T-cell (primary cell): ENCODE data around the gene ZNF470. TPM values are rescaled to one million over a fixed set of nuclear protein-coding genes. Genes with fewer than 3 reads are reported as not detected.

Experiments used
- ATAC-seq, 4 experiments: fragments of 200-7000 bp in 3 of 4; fragments of 150-1000 bp in 1 of 4; cut with Tn5 transposase; replicated peaks in 1 of 4; 1 replicate in 3 of 4; 2 replicates in 1 of 4; pipeline ENCODE4 v1.10.0; 2021; ENCODE audit warnings: moderate library complexity in 3 of 4, mild to moderate bottlenecking in 2 of 4, moderate number of reproducible peaks in 1 of 4
- CTCF ChIA-PET, 2 donors: fragments of 300-600 bp; sonication (Branson Sonifier 250); formaldehyde crosslinking; loops; one replicate each; lab custom pipeline; 2022; ENCODE audit warnings: antibody characterized with exemption in 2 of 2; lab: Charles Lee
- POLR2A ChIA-PET, 2 donors: fragments of 300-600 bp; sonication (Branson Sonifier 250); formaldehyde crosslinking; loops; one replicate each; lab custom pipeline; 2022; ENCODE audit warnings: antibody characterized with exemption in 2 of 2; lab: Charles Lee
- DNase-seq, 35 experiments: peaks; one replicate each; pipeline versions ENCODE4 v3.0.0 to v3.0.0-alpha.2; 2013 to 2023
- H3K27ac ChIP-seq: one replicate; pipeline ENCODE4 v1.5.1; 2013; ENCODE audit warnings: low read length
- H3K27me3 ChIP-seq, 2 experiments: replicated peaks in 1 of 2; 1 replicate in 1 of 2; 2 replicates in 1 of 2; pipeline versions ENCODE4 v1.6.1 to v1.7.0; 2013; ENCODE audit warnings: low read length in 1 of 2, mixed read lengths in 1 of 2; ENCODE audit not compliant: control insufficient read depth in 2 of 2, insufficient read depth in 2 of 2; ENCODE audit errors: extremely low read depth in 1 of 2
- H3K36me3 ChIP-seq, 2 donors: 1 replicate in 1 of 2; 2 replicates in 1 of 2; pipeline versions ENCODE4 v1.6.1 to v1.7.0; 2013; ENCODE audit warnings: low read length in 1 of 2; ENCODE audit not compliant: control insufficient read depth in 2 of 2, insufficient read depth in 1 of 2; ENCODE audit errors: extremely low read depth in 1 of 2
- H3K4me1 ChIP-seq, 2 experiments: 1 replicate in 1 of 2; 2 replicates in 1 of 2; pipeline versions ENCODE4 v1.6.1 to v1.7.0; 2013; ENCODE audit warnings: low read length in 2 of 2, mixed read lengths in 1 of 2; ENCODE audit not compliant: insufficient read depth in 2 of 2, control insufficient read depth in 1 of 2; ENCODE audit errors: extremely low read depth in 1 of 2
- H3K4me3 ChIP-seq, 2 donors: 1 replicate in 1 of 2; 2 replicates in 1 of 2; pipeline versions ENCODE4 v1.5.1 to v1.7.0; 2013; ENCODE audit warnings: mild to moderate bottlenecking in 2 of 2, low read length in 1 of 2, moderate library complexity in 1 of 2; ENCODE audit not compliant: control insufficient read depth in 1 of 2; ENCODE audit errors: extremely low read depth in 1 of 2
- H3K9me3 ChIP-seq: 2 replicates; pipeline ENCODE4 v1.7.0; 2013
- H3K27ac Mint-ChIP-seq, 2 donors: one replicate each; pipeline ENCODE4 v1.8.0; 2020 to 2021; ENCODE audit warnings: mild to moderate bottlenecking in 2 of 2, mixed read lengths in 2 of 2
- H3K27me3 Mint-ChIP-seq, 2 donors: one replicate each; pipeline ENCODE4 v1.8.0; 2021 to 2022; ENCODE audit warnings: mixed read lengths in 2 of 2
- H3K36me3 Mint-ChIP-seq: one replicate; pipeline ENCODE4 v1.8.0; 2021; ENCODE audit warnings: mixed read lengths
- H3K4me1 Mint-ChIP-seq, 3 donors: one replicate each; pipeline ENCODE4 v1.8.0; 2020 to 2022; ENCODE audit warnings: mixed read lengths in 3 of 3, mild to moderate bottlenecking in 1 of 3
- H3K4me3 Mint-ChIP-seq, 3 donors: one replicate each; pipeline ENCODE4 v1.8.0; 2020 to 2022; ENCODE audit warnings: mild to moderate bottlenecking in 3 of 3, mixed read lengths in 3 of 3, moderate library complexity in 3 of 3
- H3K9me3 Mint-ChIP-seq, 3 donors: one replicate each; pipeline ENCODE4 v1.8.0; 2020 to 2022; ENCODE audit warnings: mixed read lengths in 3 of 3
- WGBS: methylation state at CpG from one replicate; pipeline ENCODE4 v1.1.5; 2013; ENCODE audit warnings: missing lambda C conversion rate; ENCODE audit not compliant: insufficient coverage; 5-methylcytosine and 5-hydroxymethylcytosine counted together
- total RNA-seq, 35 experiments: library from RNA in 6 of 35; stranded (reverse) in 6 of 35; fragments of 120-200 nt in 1 of 35; gene quantifications; one replicate each; pipeline versions ENCODE4 v1.2.1 to v1.2.4 and lab custom pipeline; 2013 to 2026

ZNF470 gene
- total RNA-seq, 5 donors from 2014 or later (not counting 1 experiment from before 2014, with no cell fraction given) = 1.5 to 7.2 (median 5.8) TPM

DNA sequence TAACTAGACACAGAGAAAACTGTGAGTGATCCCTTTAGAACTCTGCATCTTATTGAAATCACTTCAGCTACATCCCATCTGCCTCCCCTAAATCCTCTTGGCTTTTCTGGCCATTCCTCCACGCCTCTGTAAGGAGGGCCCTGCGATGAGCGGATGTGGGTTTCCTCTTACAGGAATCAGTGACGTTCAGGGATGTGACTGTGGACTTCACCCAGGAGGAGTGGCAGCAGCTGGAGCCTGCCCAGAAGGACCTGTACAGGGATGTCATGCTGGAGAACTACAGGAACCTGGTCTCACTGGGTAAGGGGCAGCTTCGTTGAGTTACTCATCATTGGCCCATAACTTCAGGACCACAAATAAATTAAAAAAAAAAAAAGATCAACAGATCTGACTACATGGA is 46.4 kb downstream of the ZNF470 start:
- POLR2A ChIA-PET = no interaction called here
- H3K36me3 ChIP-seq = peaks cover 0 to 16% of the 10 kb centered on the region in 2 donors
- no peak overlapping the region for H3K4me3 ChIP-seq
- H3K4me1 ChIP-seq = no peaks in the 10 kb centered on the region
- Mint-ChIP-seq H3K27me3 (no peaks in the 10 kb centered on the region), H3K9me3 (peaks cover 29 to 87% (median 69%) of the 10 kb centered on the region in 3 donors), H3K36me3 (peaks cover 97% of the 10 kb centered on the region), H3K4me1 (no peaks in the 10 kb centered on the region), H3K27ac (no peak overlapping the region), H3K4me3 (no peak overlapping the region)
- peaks cover 13% of the 10 kb centered on the region for H3K9me3 ChIP-seq
- CTCF ChIA-PET = no interaction called here
- H3K27ac ChIP-seq = no peak overlapping the region
- DNase-seq (no peak), ATAC-seq (no peak)
- WGBS = 72% methylated on average over 3 of the region's 5 CpGs
- H3K27me3 ChIP-seq = no peaks in the 10 kb centered on the region

- no peaks in the 10 kb centered on the region for H3K27me3 Mint-ChIP-seq
- H3K4me1 Mint-ChIP-seq = no peaks in the 10 kb centered on the region
- ChIA-PET CTCF (no interaction called here), POLR2A (no interaction called here)
- DNase-seq (no peak), ATAC-seq (no peak)
- Histone ChIP-seq H3K36me3 (peaks cover 13 to 25% of the 10 kb centered on the region in 2 donors), H3K4me1 (no peaks in the 10 kb centered on the region), H3K4me3 (no peak overlapping the region), H3K27ac (no peak overlapping the region), H3K9me3 (peaks cover 6% of the 10 kb centered on the region), H3K27me3 (no peaks in the 10 kb centered on the region)
- H3K36me3 Mint-ChIP-seq = peaks cover 94% of the 10 kb centered on the region
- no peak overlapping the region for H3K4me3 Mint-ChIP-seq
- WGBS = 98% methylated on average over 6 of the region's 8 CpGs
- peaks cover 27 to 74% (median 67%) of the 10 kb centered on the region in 3 donors for H3K9me3 Mint-ChIP-seq
- H3K27ac Mint-ChIP-seq = no peak overlapping the region
These were observed 50.3 kb downstream of the ZNF470 start for GRCh38 chr19:56617531-56617930.

DNA sequence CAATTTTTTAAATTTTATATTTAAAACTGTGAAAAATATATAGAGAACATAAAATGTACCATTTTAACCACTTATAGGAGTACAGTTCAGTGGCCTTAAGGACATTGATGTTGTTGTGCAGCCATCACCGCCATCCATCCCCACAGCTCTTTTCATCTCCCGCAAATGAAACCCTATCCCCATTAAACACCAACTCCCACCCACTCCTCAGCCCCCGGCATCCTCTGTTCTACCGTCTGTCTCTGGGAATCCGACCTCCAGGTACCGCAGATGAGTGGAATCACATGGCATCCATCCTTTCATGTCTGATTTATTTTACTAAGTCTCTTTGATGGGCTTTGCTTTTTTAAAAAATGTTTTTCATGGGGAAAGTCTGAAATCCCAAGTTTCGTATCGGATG is 51.9 kb downstream of the ZNF470 start:
- no peak overlapping the region for H3K27ac Mint-ChIP-seq
- no peak overlapping the region for H3K4me3 Mint-ChIP-seq
- POLR2A ChIA-PET = no interaction called here
- Histone ChIP-seq H3K27ac (no peak overlapping the region), H3K4me1 (no peaks in the 10 kb centered on the region), H3K9me3 (peaks cover 9% of the 10 kb centered on the region), H3K36me3 (peaks cover 18 to 31% of the 10 kb centered on the region in 2 donors), H3K4me3 (no peak overlapping the region), H3K27me3 (no peaks in the 10 kb centered on the region)
- peaks cover 19 to 69% (median 59%) of the 10 kb centered on the region in 3 donors for H3K9me3 Mint-ChIP-seq
- CTCF ChIA-PET = no interaction called here
- ATAC-seq = no peak
- H3K36me3 Mint-ChIP-seq = peaks cover 92% of the 10 kb centered on the region
- H3K4me1 Mint-ChIP-seq = no peaks in the 10 kb centered on the region
- WGBS = 87% methylated on average over 2 of the region's 8 CpGs
- DNase-seq = no peak
- H3K27me3 Mint-ChIP-seq = no peaks in the 10 kb centered on the region

- DNase-seq (no peak), ATAC-seq (no peak)
- Histone ChIP-seq H3K27ac (no peak overlapping the region), H3K4me3 (peak overlapping the region in 1 of 2 donors; percentile 20), H3K27me3 (no peaks in the 10 kb centered on the region), H3K4me1 (no peaks in the 10 kb centered on the region), H3K9me3 (peaks cover 7% of the 10 kb centered on the region), H3K36me3 (peaks cover 21 to 27% of the 10 kb centered on the region in 2 donors)
- Mint-ChIP-seq H3K27me3 (no peaks in the 10 kb centered on the region), H3K36me3 (peaks cover 79% of the 10 kb centered on the region), H3K4me1 (no peaks in the 10 kb centered on the region), H3K27ac (no peak overlapping the region), H3K4me3 (no peak overlapping the region), H3K9me3 (peaks cover 12 to 50% (median 38%) of the 10 kb centered on the region in 3 donors)
- ChIA-PET POLR2A (no interaction called here), CTCF (no interaction called here)
- 98% methylated on average over 36 of the region's 37 CpGs for WGBS
These were observed 55.1 kb downstream of the ZNF470 start for GRCh38 chr19:56622374-56622773.

DNA sequence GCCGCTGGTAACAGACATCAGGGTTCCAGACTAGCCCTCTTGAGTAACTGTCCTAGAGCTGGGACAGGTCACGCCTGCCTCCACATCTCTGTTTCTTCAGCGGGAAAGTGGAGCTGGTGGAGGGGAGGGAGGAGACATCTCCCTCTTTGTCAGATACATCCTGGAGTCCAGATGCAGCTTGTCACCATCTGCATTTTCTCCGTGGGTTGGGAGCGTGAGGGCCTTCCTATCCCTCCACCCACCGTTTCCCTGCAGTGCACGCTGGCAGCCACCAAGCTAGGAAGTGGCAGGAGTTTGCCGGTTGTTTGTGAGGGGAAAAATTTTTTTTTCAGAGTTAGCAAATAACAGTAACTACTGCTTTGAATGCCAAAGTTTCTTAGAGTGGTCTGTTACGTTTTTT is 55.7 kb downstream of the ZNF470 start:
- Histone ChIP-seq H3K4me3 (peak overlapping the region in 1 of 2 donors; percentile 12), H3K4me1 (no peaks in the 10 kb centered on the region), H3K9me3 (peaks cover 7% of the 10 kb centered on the region), H3K36me3 (peaks cover 21% of the 10 kb centered on the region in 2 donors), H3K27ac (no peak overlapping the region), H3K27me3 (no peaks in the 10 kb centered on the region)
- 100% methylated on average over 1 of the region's 9 CpGs for WGBS
- no peaks in the 10 kb centered on the region for H3K27me3 Mint-ChIP-seq
- H3K4me3 Mint-ChIP-seq = no peak overlapping the region
- H3K27ac Mint-ChIP-seq = no peak overlapping the region
- ATAC-seq = no peak
- no peaks in the 10 kb centered on the region for H3K4me1 Mint-ChIP-seq
- peaks cover 77% of the 10 kb centered on the region for H3K36me3 Mint-ChIP-seq
- ChIA-PET POLR2A (no interaction called here), CTCF (no interaction called here)
- DNase-seq = no peak
- H3K9me3 Mint-ChIP-seq = peaks cover 12 to 50% (median 34%) of the 10 kb centered on the region in 3 donors

DNA sequence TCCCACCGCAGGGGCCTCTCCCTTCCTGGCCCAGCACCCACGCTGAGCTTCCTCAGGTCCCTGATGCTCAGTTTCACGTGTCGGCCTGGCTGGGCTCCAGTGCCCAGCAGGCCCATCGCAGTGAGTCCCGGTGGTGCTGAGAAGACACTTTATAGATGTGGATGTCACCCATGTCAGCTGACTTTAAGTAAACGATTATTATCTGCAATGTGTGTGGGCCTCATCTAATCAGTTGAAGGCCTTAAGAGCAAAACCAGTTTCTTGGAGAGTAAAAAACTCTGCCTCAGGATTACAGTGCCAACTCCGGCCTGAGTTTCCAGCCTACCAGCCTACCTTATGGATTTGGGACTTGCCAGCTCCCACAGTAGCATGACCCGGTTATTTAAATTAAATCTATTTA is 58.4 kb downstream of the ZNF470 start:
- 96% methylated on average over 6 of the region's 9 CpGs for WGBS
- H3K9me3 ChIP-seq = peaks cover 7% of the 10 kb centered on the region
- no peak overlapping the region for H3K4me3 ChIP-seq
- no peak for DNase-seq
- ATAC-seq = no peak
- H3K27me3 ChIP-seq = no peaks in the 10 kb centered on the region
- ChIA-PET POLR2A (no interaction called here), CTCF (no interaction called here)
- H3K27me3 Mint-ChIP-seq = no peaks in the 10 kb centered on the region
- H3K9me3 Mint-ChIP-seq = peaks cover 21 to 53% (median 39%) of the 10 kb centered on the region in 3 donors
- no peaks in the 10 kb centered on the region for H3K4me1 ChIP-seq
- peaks cover 21% of the 10 kb centered on the region in 2 donors for H3K36me3 ChIP-seq
- H3K27ac ChIP-seq = no peak overlapping the region
- H3K4me3 Mint-ChIP-seq = no peak overlapping the region
- no peaks in the 10 kb centered on the region for H3K4me1 Mint-ChIP-seq
- H3K36me3 Mint-ChIP-seq = peaks cover 65% of the 10 kb centered on the region
- H3K27ac Mint-ChIP-seq = no peak overlapping the region

DNA sequence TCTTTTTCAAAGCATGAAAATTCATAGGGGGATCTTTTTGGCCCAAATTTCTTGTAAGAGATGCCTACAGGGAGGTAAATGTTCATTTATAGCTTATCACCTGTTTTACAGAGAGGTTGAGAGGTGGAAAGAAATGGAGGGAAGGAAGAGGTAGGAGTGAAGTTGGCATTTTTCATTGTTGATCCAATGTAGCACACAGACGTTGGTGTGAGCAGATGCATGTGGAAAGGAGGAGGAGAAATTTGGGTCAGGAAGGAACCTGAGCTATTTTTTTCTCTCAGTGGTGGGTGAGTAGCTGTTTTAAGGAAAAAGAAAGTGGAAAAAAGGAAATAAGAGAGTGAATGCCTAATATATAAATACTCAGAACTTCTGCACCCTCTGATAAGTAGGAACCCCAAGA is 65.8 kb downstream of the ZNF470 start:
- no peaks in the 10 kb centered on the region for H3K36me3 ChIP-seq
- ChIA-PET POLR2A (no interaction called here), CTCF (no interaction called here)
- Mint-ChIP-seq H3K36me3 (peaks cover 13% of the 10 kb centered on the region), H3K4me1 (no peaks in the 10 kb centered on the region), H3K27me3 (no peaks in the 10 kb centered on the region), H3K27ac (no peak overlapping the region), H3K9me3 (peaks cover 20 to 64% (median 61%) of the 10 kb centered on the region in 3 donors), H3K4me3 (no peak overlapping the region)
- H3K27me3 ChIP-seq = no peaks in the 10 kb centered on the region
- H3K27ac ChIP-seq = no peak overlapping the region
- no peaks in the 10 kb centered on the region for H3K4me1 ChIP-seq
- WGBS = 17% methylated on average over 1 of the region's 1 CpG
- DNase-seq (no peak), ATAC-seq (no peak)
- H3K9me3 ChIP-seq = peaks cover 12% of the 10 kb centered on the region
- H3K4me3 ChIP-seq = no peak overlapping the region
